Neural crest cell (in vitro differentiated cells): ENCODE results near the gene DNAH1. TPM values are rescaled to one million over a fixed set of nuclear protein-coding genes. Genes with fewer than 3 reads are reported as not detected.

ENCODE experiments used
- DNase-seq: peaks from one replicate; pipeline ENCODE4 v3.0.0; 2021; ENCODE audit warnings: low read depth, mixed read lengths, low spot score
- H3K27ac Mint-ChIP-seq: one replicate; pipeline ENCODE4 v1.8.0; 2021; ENCODE audit warnings: mild to moderate bottlenecking, mixed read lengths; ENCODE audit not compliant: unreplicated experiment
- H3K27me3 Mint-ChIP-seq: 2 replicates; pipeline ENCODE4 v1.8.0; 2021; ENCODE audit warnings: low read depth, mild to moderate bottlenecking, mixed read lengths
- H3K36me3 Mint-ChIP-seq: 2 replicates; pipeline ENCODE4 v1.8.0; 2021; ENCODE audit warnings: low read depth, mild to moderate bottlenecking, mixed read lengths
- H3K4me1 Mint-ChIP-seq: 2 replicates; pipeline ENCODE4 v1.8.0; 2021; ENCODE audit warnings: mixed read lengths
- H3K4me3 Mint-ChIP-seq: one replicate; pipeline ENCODE4 v1.8.0; 2021; ENCODE audit warnings: mild to moderate bottlenecking, mixed read lengths
- H3K9me3 Mint-ChIP-seq: 2 replicates; pipeline ENCODE4 v1.8.0; 2021; ENCODE audit warnings: mixed read lengths
- total RNA-seq: library from RNA; stranded (reverse); gene quantifications from 2 replicates; pipeline ENCODE4 v1.2.1, GENCODE V29; 2021
- TF ChIP-seq, protein P1 (sequence below): fragments of 200-600 bp; sonication (generic); conservative IDR thresholded peaks from 2 replicates; pipeline ENCODE4 v1.5.0; 2021; ENCODE audit warnings: antibody characterized with exemption, mild to moderate bottlenecking

The DNAH1 gene
- total RNA-seq, 1 donor from 2014 or later = 3.2 TPM

GRCh38 chr3:52324676-52325075 is 8.6 kb downstream of the DNAH1 start:
- Mint-ChIP-seq H3K27ac (no peak overlapping the region), H3K27me3 (no peaks in the 10 kb centered on the region), H3K4me3 (no peak overlapping the region), H3K4me1 (no peaks in the 10 kb centered on the region), H3K9me3 (no peaks in the 10 kb centered on the region), H3K36me3 (no peaks in the 10 kb centered on the region)
- TF ChIP-seq, protein P1, sequence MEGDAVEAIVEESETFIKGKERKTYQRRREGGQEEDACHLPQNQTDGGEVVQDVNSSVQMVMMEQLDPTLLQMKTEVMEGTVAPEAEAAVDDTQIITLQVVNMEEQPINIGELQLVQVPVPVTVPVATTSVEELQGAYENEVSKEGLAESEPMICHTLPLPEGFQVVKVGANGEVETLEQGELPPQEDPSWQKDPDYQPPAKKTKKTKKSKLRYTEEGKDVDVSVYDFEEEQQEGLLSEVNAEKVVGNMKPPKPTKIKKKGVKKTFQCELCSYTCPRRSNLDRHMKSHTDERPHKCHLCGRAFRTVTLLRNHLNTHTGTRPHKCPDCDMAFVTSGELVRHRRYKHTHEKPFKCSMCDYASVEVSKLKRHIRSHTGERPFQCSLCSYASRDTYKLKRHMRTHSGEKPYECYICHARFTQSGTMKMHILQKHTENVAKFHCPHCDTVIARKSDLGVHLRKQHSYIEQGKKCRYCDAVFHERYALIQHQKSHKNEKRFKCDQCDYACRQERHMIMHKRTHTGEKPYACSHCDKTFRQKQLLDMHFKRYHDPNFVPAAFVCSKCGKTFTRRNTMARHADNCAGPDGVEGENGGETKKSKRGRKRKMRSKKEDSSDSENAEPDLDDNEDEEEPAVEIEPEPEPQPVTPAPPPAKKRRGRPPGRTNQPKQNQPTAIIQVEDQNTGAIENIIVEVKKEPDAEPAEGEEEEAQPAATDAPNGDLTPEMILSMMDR = no peak
- DNase-seq = no peak

- no peaks in the 10 kb centered on the region for H3K27me3 Mint-ChIP-seq
- TF ChIP-seq, protein P1 = no peak
- H3K4me3 Mint-ChIP-seq = no peak overlapping the region
- no peaks in the 10 kb centered on the region for H3K36me3 Mint-ChIP-seq
- DNase-seq = no peak
- H3K4me1 Mint-ChIP-seq = no peaks in the 10 kb centered on the region
- no peaks in the 10 kb centered on the region for H3K9me3 Mint-ChIP-seq
- no peak overlapping the region for H3K27ac Mint-ChIP-seq
Observed at GRCh38 chr3:52325686-52326085, 9.6 kb downstream of the DNAH1 start.

GRCh38 chr3:52326976-52327375 is 10.9 kb downstream of the DNAH1 start:
- no peaks in the 10 kb centered on the region for H3K9me3 Mint-ChIP-seq
- H3K4me1 Mint-ChIP-seq = no peaks in the 10 kb centered on the region
- no peak overlapping the region for H3K4me3 Mint-ChIP-seq
- DNase-seq = no peak
- H3K36me3 Mint-ChIP-seq = no peaks in the 10 kb centered on the region
- TF ChIP-seq, protein P1 = no peak
- H3K27me3 Mint-ChIP-seq = no peaks in the 10 kb centered on the region
- no peak overlapping the region for H3K27ac Mint-ChIP-seq

GRCh38 chr3:52327486-52328290 is 11.6 kb downstream of the DNAH1 start:
- Mint-ChIP-seq H3K27me3 (no peaks in the 10 kb centered on the region), H3K36me3 (no peaks in the 10 kb centered on the region), H3K9me3 (no peaks in the 10 kb centered on the region), H3K4me1 (no peaks in the 10 kb centered on the region), H3K4me3 (no peak overlapping the region), H3K27ac (no peak overlapping the region)
- DNase-seq = no peak
- TF ChIP-seq, protein P1 = no peak

DNA sequence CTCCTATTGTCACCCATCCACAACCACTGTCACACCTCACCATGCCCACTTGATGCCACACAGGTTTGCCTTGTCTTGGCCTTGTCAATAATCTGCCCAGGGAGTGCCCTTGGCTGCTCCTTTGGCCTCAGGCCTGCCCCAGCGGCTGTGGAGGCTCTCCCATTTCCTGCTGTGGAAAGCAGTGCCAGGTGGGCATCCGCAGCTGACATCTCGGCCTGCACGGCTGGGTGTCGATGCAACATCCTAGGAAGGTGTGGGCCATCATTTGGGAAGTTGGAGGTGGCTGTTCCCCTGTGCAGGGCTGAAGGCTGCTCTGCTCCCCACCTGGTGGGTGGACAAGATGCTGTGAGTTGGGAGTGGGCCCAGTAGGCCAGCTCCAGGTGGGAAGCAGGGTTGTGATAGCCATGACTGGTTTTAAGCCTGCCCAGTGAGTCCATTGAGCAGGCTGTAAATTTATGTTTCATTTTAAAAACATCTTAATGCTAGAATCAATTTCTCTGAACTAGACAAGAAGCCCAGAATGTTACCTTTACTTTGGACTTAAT is 12.5 kb downstream of the DNAH1 start:
- Mint-ChIP-seq H3K9me3 (no peaks in the 10 kb centered on the region), H3K27me3 (no peaks in the 10 kb centered on the region), H3K27ac (no peak overlapping the region), H3K4me1 (no peaks in the 10 kb centered on the region), H3K36me3 (no peaks in the 10 kb centered on the region), H3K4me3 (no peak overlapping the region)
- no peak for DNase-seq
- TF ChIP-seq, protein P1 = no peak
